Measurements from ENCODE around the gene GOLGA6L10. TPM values are rescaled to one million over a fixed set of nuclear protein-coding genes. Genes with fewer than 3 reads are reported as not detected.

Gene GOLGA6L10
- total RNA-seq, 1 experiment from 2014 or later: 1.2 TPM

- Histone ChIP-seq H3K36me3 (ENCODE audit: control insufficient read depth in 1 of 2, insufficient read depth in 2 of 2, low read length in 2 of 2) (no peaks in the 10 kb centered on the region), H3K9me3 (ENCODE audit: control insufficient read depth in 1 of 2, insufficient read depth in 1 of 2, low read depth in 1 of 2, low read length in 2 of 2) (no peaks in the 10 kb centered on the region), H3K9me2 (ENCODE audit: insufficient read depth) (no peaks in the 10 kb centered on the region), H3K9ac (ENCODE audit: low read length) (no peak overlapping the region), H3K27ac (ENCODE audit: low read depth, low read length) (no peak overlapping the region), H3K79me2 (ENCODE audit: insufficient read depth, low read length) (no peaks in the 10 kb centered on the region), H2AFZ (ENCODE audit: low read depth, low read length, poor library complexity, severe bottlenecking) (no peak overlapping the region), H3K4me2 (ENCODE audit: low read length) (no peak overlapping the region), H3K27me3 (ENCODE audit: insufficient read depth, low read length) (no peaks in the 10 kb centered on the region), H3K4me3 (replicated peaks in 1 of 2; ENCODE audit: low read depth in 1 of 2, low read length in 2 of 2) (no peak overlapping the region), H3K4me1 (ENCODE audit: control insufficient read depth in 1 of 2, insufficient read depth in 2 of 2, low read length in 2 of 2) (no peaks in the 10 kb centered on the region), H4K20me1 (ENCODE audit: insufficient read depth) (no peaks in the 10 kb centered on the region)
- TF ChIP-seq POLR2A (IDR thresholded peaks at IDR 0.05; ENCODE audit: borderline replicate concordance, extremely low read depth, insufficient read depth, insufficient read length): no peak
- no peak for TF ChIP-seq YY1 (IDR thresholded peaks at IDR 0.05; ENCODE audit: extremely low read depth, insufficient replicate concordance, low read depth, low read length)
- TF ChIP-seq ZNF274 (IDR thresholded peaks at IDR 0.05; ENCODE audit: low read depth, low read length): no peak
- TF ChIP-seq ZBTB33 (IDR thresholded peaks at IDR 0.05; ENCODE audit: extremely low read depth, insufficient replicate concordance, low read length): no peak
- no peak for TF ChIP-seq CBX3 (IDR thresholded peaks at IDR 0.05; ENCODE audit: low read depth)
- TF ChIP-seq SRF (IDR thresholded peaks at IDR 0.05; ENCODE audit: low read depth): no peak
- no peak for TF ChIP-seq RAD21 (IDR thresholded peaks at IDR 0.05; ENCODE audit: low read depth)
- TF ChIP-seq ZFX (IDR thresholded peaks at IDR 0.05): no peak
- TF ChIP-seq EZH2phosphoT487 (IDR thresholded peaks at IDR 0.05; ENCODE audit: borderline replicate concordance): no peak
- TF ChIP-seq FOSL1 (IDR thresholded peaks at IDR 0.05; ENCODE audit: low read depth): no peak
- no TSS peak for BruUV-seq (replicated peaks)
- ChIA-PET POLR2A (no interaction called here), RAD21 (ENCODE audit: low non-redundant PET in 1 of 2, low total read pairs in 2 of 2, uncharacterized antibody in 2 of 2, unreplicated experiment in 2 of 2) (no interaction called here), CTCF (no interaction called here)
- intact Hi-C loops (cut with micrococcal nuclease): no loop called here
- ATAC-seq (no peak), DNase-seq (ENCODE audit: low read depth, low spot score) (no peak)
Measured at GRCh38 chr15:82305621-82306048, 43.6 kb downstream of the GOLGA6L10 start.

GRCh38 chr15:82304778-82305090 lies 44.5 kb downstream of the GOLGA6L10 start:
- H3K4me1 ChIP-seq (ENCODE audit: control insufficient read depth in 1 of 2, insufficient read depth in 2 of 2, low read length in 2 of 2): no peaks in the 10 kb centered on the region
- H3K4me2 ChIP-seq (ENCODE audit: low read length): no peak overlapping the region
- H3K36me3 ChIP-seq (ENCODE audit: control insufficient read depth in 1 of 2, insufficient read depth in 2 of 2, low read length in 2 of 2): no peaks in the 10 kb centered on the region
- no peak overlapping the region for H3K4me3 ChIP-seq (replicated peaks in 1 of 2; ENCODE audit: low read depth in 1 of 2, low read length in 2 of 2)
- H3K27ac ChIP-seq (ENCODE audit: low read depth, low read length): no peak overlapping the region
- H3K9ac ChIP-seq (ENCODE audit: low read length): no peak overlapping the region
- intact Hi-C loops (cut with micrococcal nuclease): no loop called here
- BruUV-seq (replicated peaks): no TSS peak
- H3K27me3 ChIP-seq (ENCODE audit: insufficient read depth, low read length): no peaks in the 10 kb centered on the region
- no peak for DNase-seq (ENCODE audit: low read depth, low spot score)
- ChIA-PET CTCF (no interaction called here), POLR2A (no interaction called here), RAD21 (ENCODE audit: low non-redundant PET in 1 of 2, low total read pairs in 2 of 2, uncharacterized antibody in 2 of 2, unreplicated experiment in 2 of 2) (no interaction called here)
- H2AFZ ChIP-seq (ENCODE audit: low read depth, low read length, poor library complexity, severe bottlenecking): no peak overlapping the region
- H3K9me2 ChIP-seq (ENCODE audit: insufficient read depth): no peaks in the 10 kb centered on the region
- no peaks in the 10 kb centered on the region for H3K79me2 ChIP-seq (ENCODE audit: insufficient read depth, low read length)
- no peaks in the 10 kb centered on the region for H4K20me1 ChIP-seq (ENCODE audit: insufficient read depth)
- no peak for ATAC-seq
- no peaks in the 10 kb centered on the region for H3K9me3 ChIP-seq (ENCODE audit: control insufficient read depth in 1 of 2, insufficient read depth in 1 of 2, low read depth in 1 of 2, low read length in 2 of 2)
- TF ChIP-seq CEBPB (IDR thresholded peaks at IDR 0.05; ENCODE audit: low read depth): no peak
- TF ChIP-seq CBX3 (IDR thresholded peaks at IDR 0.05; ENCODE audit: low read depth): no peak
- TF ChIP-seq ATF3 (IDR thresholded peaks at IDR 0.05): no peak
- no peak for TF ChIP-seq MAX (IDR thresholded peaks at IDR 0.05)
- no peak for TF ChIP-seq SRF (IDR thresholded peaks at IDR 0.05; ENCODE audit: low read depth)
- TF ChIP-seq SP1 (IDR thresholded peaks at IDR 0.05; ENCODE audit: low read depth): no peak
- no peak for TF ChIP-seq EZH2 (IDR thresholded peaks at IDR 0.05)
- no peak for TF ChIP-seq JUND (IDR thresholded peaks at IDR 0.05)
- TF ChIP-seq REST (IDR thresholded peaks at IDR 0.05; ENCODE audit: low read depth): no peak
- TF ChIP-seq POLR2AphosphoS5 (IDR thresholded peaks at IDR 0.05; ENCODE audit: low read depth, low read length): no peak
- TF ChIP-seq RAD21 (IDR thresholded peaks at IDR 0.05; ENCODE audit: low read depth): no peak
- TF ChIP-seq EGR1 (IDR thresholded peaks at IDR 0.05; ENCODE audit: low read depth): no peak

Measured in HCT116 (cell line).